Mucosa of rectum (tissue), 2 donors: Measurements from ENCODE around the gene FHAD1.

ENCODE experiments used
- H3K27ac ChIP-seq, 2 donors: one replicate each; pipeline ENCODE4 v1.7.0; 2013; ENCODE audit warnings: inconsistent platforms in 2 of 2, low read depth in 2 of 2, low read length in 2 of 2
- H3K27me3 ChIP-seq, 2 donors: one replicate each; pipeline ENCODE4 v1.7.0; 2013; ENCODE audit warnings: low read length in 2 of 2; ENCODE audit not compliant: control insufficient read depth in 2 of 2, insufficient read depth in 2 of 2
- H3K36me3 ChIP-seq, 2 donors: one replicate each; pipeline ENCODE4 v1.7.0; 2013; ENCODE audit warnings: low read length in 2 of 2; ENCODE audit not compliant: control insufficient read depth in 2 of 2, insufficient read depth in 2 of 2
- H3K4me1 ChIP-seq, 2 donors: one replicate each; pipeline ENCODE4 v1.7.0; 2013; ENCODE audit warnings: low read length in 2 of 2, mild to moderate bottlenecking in 1 of 2; ENCODE audit not compliant: control insufficient read depth in 2 of 2, insufficient read depth in 2 of 2
- H3K4me3 ChIP-seq, 2 donors: one replicate each; pipeline ENCODE4 v1.7.0; 2013; ENCODE audit warnings: low read length in 2 of 2
- H3K9ac ChIP-seq, 2 donors: one replicate each; pipeline ENCODE4 v1.7.0; 2013; ENCODE audit warnings: low read length in 2 of 2, low read depth in 1 of 2, mild to moderate bottlenecking in 1 of 2
- H3K9me3 ChIP-seq, 2 donors: one replicate each; pipeline ENCODE4 v1.7.0; 2013; ENCODE audit warnings: low read length in 2 of 2; ENCODE audit not compliant: control insufficient read depth in 2 of 2
- donor health status: healthy.
- donor health status: Normal muscosa, but diverticular disease.

The FHAD1 gene

GRCh38 chr1:15390667-15391066 lies 143.6 kb downstream of the FHAD1 start:
- Histone ChIP-seq H3K4me1 (peaks cover 8 to 9% of the 10 kb centered on the region in 2 donors), H3K27me3 (no peaks in the 10 kb centered on the region), H3K4me3 (no peak overlapping the region), H3K9me3 (no peaks in the 10 kb centered on the region), H3K27ac (no peak overlapping the region), H3K9ac (no peak overlapping the region), H3K36me3 (no peaks in the 10 kb centered on the region)

- Histone ChIP-seq H3K36me3 (no peaks in the 10 kb centered on the region), H3K4me3 (no peak overlapping the region)
Observed at GRCh38 chr1:15391366-15391765, 144.3 kb downstream of the FHAD1 start.

DNA sequence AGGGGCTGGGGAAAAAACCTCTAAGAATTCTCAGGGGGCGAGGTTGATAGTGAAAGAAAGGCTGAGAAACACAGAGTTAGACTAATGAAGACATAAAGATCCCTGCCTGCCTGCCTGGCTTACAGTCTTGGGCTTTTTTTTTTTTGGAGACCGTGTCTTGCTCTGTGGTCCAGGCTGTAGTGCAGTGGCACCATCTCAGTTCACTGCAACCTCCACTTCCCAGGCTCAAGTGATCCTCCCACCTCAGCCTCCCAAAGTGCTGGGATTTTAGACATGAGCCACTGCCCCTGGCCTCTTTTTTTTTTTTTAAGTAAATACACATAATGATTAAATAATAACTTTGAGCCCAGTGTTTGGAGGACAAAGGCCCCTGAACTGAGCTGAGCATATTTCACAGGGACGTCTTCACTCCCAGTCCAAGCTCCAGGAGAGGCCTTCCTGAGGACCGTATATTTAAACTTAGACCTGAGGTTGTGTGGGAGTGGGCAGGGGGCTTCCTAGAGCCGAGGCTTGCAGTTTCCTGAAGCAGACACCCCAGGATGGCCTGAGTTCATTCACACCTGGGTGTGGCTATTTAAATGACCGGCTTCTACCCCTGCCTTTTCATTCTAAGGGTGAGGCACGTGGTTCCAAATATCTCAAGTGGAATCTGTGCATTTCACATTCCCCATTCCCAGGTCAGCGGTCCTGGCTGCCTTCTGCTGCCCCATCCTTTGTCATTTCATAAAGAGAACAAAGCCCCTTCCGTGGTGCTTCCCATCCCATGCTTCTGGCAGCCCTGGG lies 146.6 kb downstream of the FHAD1 start:
- Histone ChIP-seq H3K36me3 (no peaks in the 10 kb centered on the region), H3K4me1 (peaks cover 5 to 6% of the 10 kb centered on the region in 2 donors), H3K9ac (no peak overlapping the region), H3K4me3 (no peak overlapping the region), H3K9me3 (no peaks in the 10 kb centered on the region), H3K27me3 (no peaks in the 10 kb centered on the region), H3K27ac (no peak overlapping the region)

More at GRCh38 chr1:15391366-15391765, 144.3 kb downstream of the FHAD1 start:
- Histone ChIP-seq H3K9me3 (no peaks in the 10 kb centered on the region), H3K27ac (no peak overlapping the region), H3K9ac (no peak overlapping the region), H3K4me1 (peaks cover 6 to 8% of the 10 kb centered on the region in 2 donors), H3K27me3 (no peaks in the 10 kb centered on the region)

DNA sequence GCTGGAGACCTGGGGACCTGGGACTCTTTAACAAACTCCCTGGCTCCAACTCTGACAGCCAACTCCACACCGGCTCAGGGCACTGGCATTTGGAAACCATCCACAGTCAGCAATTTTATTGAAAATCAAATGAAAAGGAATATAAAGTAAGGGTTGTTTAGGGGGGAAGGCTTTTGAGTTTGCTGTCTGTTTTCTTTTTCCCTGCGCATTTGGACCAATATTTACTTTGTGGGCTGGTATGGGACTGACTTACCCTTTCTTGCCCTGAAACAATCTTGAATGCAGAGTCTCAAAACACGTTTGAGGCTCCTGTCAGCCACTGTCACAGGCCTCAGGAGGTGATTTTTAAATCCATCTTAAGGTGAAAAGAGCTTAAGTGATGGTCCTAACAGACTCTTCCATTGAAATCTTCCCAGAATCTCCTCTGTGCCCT lies 147.3 kb downstream of the FHAD1 start:
- Histone ChIP-seq H3K27me3 (no peaks in the 10 kb centered on the region), H3K27ac (no peak overlapping the region), H3K4me3 (no peak overlapping the region), H3K9me3 (no peaks in the 10 kb centered on the region), H3K36me3 (no peaks in the 10 kb centered on the region), H3K9ac (no peak overlapping the region), H3K4me1 (peaks cover 5 to 6% of the 10 kb centered on the region in 2 donors)

DNA sequence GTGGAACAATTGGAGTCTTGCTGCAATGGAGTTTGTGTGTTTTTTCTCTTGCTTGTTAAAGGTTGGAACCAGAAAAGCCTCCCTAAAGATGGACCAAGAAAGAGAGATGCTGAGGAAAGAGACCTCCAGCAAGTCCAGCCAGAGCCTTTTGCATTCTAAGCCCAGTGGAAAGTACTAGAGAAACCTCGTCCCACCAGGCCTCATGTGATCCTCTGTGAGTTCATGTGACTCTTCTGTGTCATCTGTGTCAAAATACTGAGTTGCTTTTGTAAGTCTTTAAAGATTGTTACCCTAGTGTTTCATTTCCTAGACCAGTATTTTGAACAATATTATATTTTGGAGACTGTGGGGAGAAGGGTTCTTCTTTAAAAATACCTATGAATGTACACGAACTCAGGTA lies 150.2 kb downstream of the FHAD1 start:
- no peaks in the 10 kb centered on the region for H3K36me3 ChIP-seq
- no peak overlapping the region for H3K9ac ChIP-seq
- no peaks in the 10 kb centered on the region for H3K9me3 ChIP-seq
- H3K27ac ChIP-seq: no peak overlapping the region
- H3K4me1 ChIP-seq: peaks cover 5 to 6% of the 10 kb centered on the region in 2 donors
- no peak overlapping the region for H3K4me3 ChIP-seq
- H3K27me3 ChIP-seq: no peaks in the 10 kb centered on the region

DNA sequence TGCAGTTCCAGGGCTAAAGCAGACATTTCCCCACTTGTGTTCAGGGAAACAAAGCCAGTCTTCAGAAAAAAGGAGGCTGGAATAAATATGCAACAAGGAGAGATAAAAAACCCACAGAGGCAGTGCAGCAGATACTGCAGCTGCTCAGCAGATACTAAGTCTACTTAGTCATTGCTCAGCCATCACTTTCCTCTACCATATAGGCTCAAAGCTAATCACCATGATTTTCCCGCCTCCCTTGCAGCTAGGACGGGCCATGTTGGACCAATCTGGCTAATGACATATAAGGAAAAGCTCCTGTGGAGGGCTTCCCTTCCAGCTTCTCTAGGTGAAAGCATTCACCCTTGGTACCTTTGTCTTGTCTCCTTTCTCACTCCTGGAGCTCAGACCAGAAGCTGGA lies 152.7 kb downstream of the FHAD1 start:
- H3K4me1 ChIP-seq: no peaks in the 10 kb centered on the region
- H3K4me3 ChIP-seq: no peak overlapping the region
- no peaks in the 10 kb centered on the region for H3K9me3 ChIP-seq
- no peaks in the 10 kb centered on the region for H3K36me3 ChIP-seq
- H3K9ac ChIP-seq: no peak overlapping the region
- no peaks in the 10 kb centered on the region for H3K27me3 ChIP-seq
- H3K27ac ChIP-seq: no peak overlapping the region

DNA sequence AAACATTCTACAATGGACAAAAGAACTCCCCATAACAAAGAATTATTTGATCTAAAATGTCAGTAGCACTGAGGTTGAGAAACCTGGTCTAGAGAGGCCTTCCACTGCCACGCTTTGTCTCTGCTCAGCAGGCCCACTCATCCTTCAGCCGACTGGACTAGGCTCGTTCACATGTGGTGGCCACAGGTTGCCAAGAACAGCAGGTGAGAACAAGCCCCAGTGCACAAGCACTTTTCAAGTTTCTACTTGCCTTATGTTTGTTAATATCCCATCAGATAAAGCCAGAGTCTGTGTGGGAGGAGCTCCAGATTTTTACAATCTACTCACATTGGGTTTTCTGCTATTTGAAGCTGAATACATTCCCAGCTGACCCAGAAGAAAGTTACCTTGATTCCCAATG lies 153.6 kb downstream of the FHAD1 start:
- Histone ChIP-seq H3K27me3 (no peaks in the 10 kb centered on the region), H3K9me3 (no peaks in the 10 kb centered on the region), H3K27ac (no peak overlapping the region), H3K4me3 (no peak overlapping the region), H3K4me1 (no peaks in the 10 kb centered on the region), H3K9ac (no peak overlapping the region), H3K36me3 (no peaks in the 10 kb centered on the region)

- no peaks in the 10 kb centered on the region for H3K9me3 ChIP-seq
- no peaks in the 10 kb centered on the region for H3K27me3 ChIP-seq
- no peak overlapping the region for H3K4me3 ChIP-seq
- H3K4me1 ChIP-seq: no peaks in the 10 kb centered on the region
- no peak overlapping the region for H3K27ac ChIP-seq
- no peak overlapping the region for H3K9ac ChIP-seq
- H3K36me3 ChIP-seq: no peaks in the 10 kb centered on the region
Observed at GRCh38 chr1:15401391-15402055, 154.5 kb downstream of the FHAD1 start.

- H3K36me3 ChIP-seq: no peaks in the 10 kb centered on the region
- no peak overlapping the region for H3K9ac ChIP-seq
- no peak overlapping the region for H3K4me3 ChIP-seq
- H3K9me3 ChIP-seq: no peaks in the 10 kb centered on the region
- H3K27me3 ChIP-seq: no peaks in the 10 kb centered on the region
- no peak overlapping the region for H3K27ac ChIP-seq
- H3K4me1 ChIP-seq: no peaks in the 10 kb centered on the region
Observed at GRCh38 chr1:15402809-15403450, 155.9 kb downstream of the FHAD1 start.

DNA sequence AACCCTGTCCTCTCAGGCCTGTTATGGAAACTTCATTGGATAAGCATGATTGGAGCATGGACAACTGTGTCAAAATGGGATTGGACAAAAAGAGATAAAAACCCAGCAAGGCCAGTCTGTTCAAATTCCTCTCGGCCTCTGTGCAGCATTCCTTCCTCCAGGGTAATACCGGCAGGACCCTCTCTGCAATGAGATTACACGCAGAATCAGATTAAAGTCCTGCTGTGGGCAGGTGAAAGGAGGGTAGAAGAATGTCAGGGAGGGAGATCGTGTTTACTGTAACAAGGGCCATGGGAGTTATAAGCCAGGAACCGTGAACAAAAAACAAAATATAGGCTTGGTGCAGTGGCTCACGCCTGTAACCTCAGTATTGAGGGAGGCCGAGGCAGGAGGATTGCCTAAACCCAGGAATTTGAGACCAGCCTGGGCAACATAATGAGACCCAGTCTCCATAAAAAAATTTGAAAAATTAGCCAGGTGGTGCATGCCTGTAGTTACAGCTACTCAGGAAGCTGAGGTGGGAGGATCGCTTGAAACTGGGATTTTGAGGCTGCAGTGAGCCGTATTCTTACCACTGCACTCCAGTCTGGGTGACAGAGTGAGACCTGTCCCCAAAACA lies 157.0 kb downstream of the FHAD1 start:
- H3K9ac ChIP-seq: no peak overlapping the region
- no peaks in the 10 kb centered on the region for H3K9me3 ChIP-seq
- H3K4me1 ChIP-seq: peaks cover 1 to 2% of the 10 kb centered on the region in 2 donors
- no peak overlapping the region for H3K27ac ChIP-seq
- no peak overlapping the region for H3K4me3 ChIP-seq
- H3K36me3 ChIP-seq: no peaks in the 10 kb centered on the region
- no peaks in the 10 kb centered on the region for H3K27me3 ChIP-seq
